Mononuclear cell (primary cell): ENCODE results near the gene FAT1. TPM values are rescaled to one million over a fixed set of nuclear protein-coding genes. Genes with fewer than 3 reads are reported as not detected.
"Not testable (repeated sequence)": the region's sequence is repeated elsewhere in the genome, so short reads cannot be mapped to it uniquely, and the experiment has no call there.

ENCODE experiments used
- H3K27me3 ChIP-seq: 2 replicates; pipeline ENCODE4 v1.6.0; 2011; ENCODE audit warnings: low read length, control low read depth; ENCODE audit not compliant: insufficient read depth
- H3K4me1 ChIP-seq: 2 replicates; pipeline ENCODE4 v1.5.1; 2011; ENCODE audit warnings: mild to moderate bottlenecking, low read length, control low read depth; ENCODE audit not compliant: insufficient read depth
- H3K4me3 ChIP-seq: 2 replicates; pipeline ENCODE4 v1.5.1; 2011; ENCODE audit warnings: mild to moderate bottlenecking, low read length, moderate library complexity
- H3K9me3 ChIP-seq: 2 replicates; pipeline ENCODE4 v1.5.1; 2011; ENCODE audit warnings: low read depth, mild to moderate bottlenecking, control low read depth, low read length
- total RNA-seq: library from RNA; depleted of rRNA; stranded (reverse); fragments of >200 nt; gene quantifications from one replicate; pipeline ENCODE4 v1.2.3, GENCODE V29; 2012

The FAT1 gene
- total RNA-seq, 1 donor, result 0.10 TPM

GRCh38 chr4:186759990-186760389, 36.3 kb upstream of the FAT1 start:
- Histone ChIP-seq H3K27me3 (no peaks in the 10 kb centered on the region), H3K9me3 (no peaks in the 10 kb centered on the region), H3K4me1 (no peaks in the 10 kb centered on the region), H3K4me3 (no peak overlapping the region)

GRCh38 chr4:186758929-186759682, 35.5 kb upstream of the FAT1 start:
- Histone ChIP-seq H3K4me3 (no peak overlapping the region), H3K27me3 (no peaks in the 10 kb centered on the region), H3K4me1 (no peaks in the 10 kb centered on the region)

GRCh38 chr4:186757696-186758355, 34.2 kb upstream of the FAT1 start:
- H3K4me1 ChIP-seq, result no peaks in the 10 kb centered on the region
- H3K27me3 ChIP-seq, result no peaks in the 10 kb centered on the region
- H3K4me3 ChIP-seq, result no peak overlapping the region
- H3K9me3 ChIP-seq, result no peaks in the 10 kb centered on the region

More at GRCh38 chr4:186758929-186759682, 35.5 kb upstream of the FAT1 start:
- no peaks in the 10 kb centered on the region for H3K9me3 ChIP-seq

- H3K4me1 ChIP-seq, H3K9me3 ChIP-seq, H3K4me3 ChIP-seq, H3K27me3 ChIP-seq: not testable (repeated sequence)
These were observed 32.9 kb upstream of the FAT1 start for GRCh38 chr4:186756550-186756949.

- H3K4me3 ChIP-seq, result no peak overlapping the region
- no peaks in the 10 kb centered on the region for H3K27me3 ChIP-seq
- H3K4me1 ChIP-seq, result no peaks in the 10 kb centered on the region
- no peaks in the 10 kb centered on the region for H3K9me3 ChIP-seq
These were observed 32.2 kb upstream of the FAT1 start for GRCh38 chr4:186755550-186756519.

DNA sequence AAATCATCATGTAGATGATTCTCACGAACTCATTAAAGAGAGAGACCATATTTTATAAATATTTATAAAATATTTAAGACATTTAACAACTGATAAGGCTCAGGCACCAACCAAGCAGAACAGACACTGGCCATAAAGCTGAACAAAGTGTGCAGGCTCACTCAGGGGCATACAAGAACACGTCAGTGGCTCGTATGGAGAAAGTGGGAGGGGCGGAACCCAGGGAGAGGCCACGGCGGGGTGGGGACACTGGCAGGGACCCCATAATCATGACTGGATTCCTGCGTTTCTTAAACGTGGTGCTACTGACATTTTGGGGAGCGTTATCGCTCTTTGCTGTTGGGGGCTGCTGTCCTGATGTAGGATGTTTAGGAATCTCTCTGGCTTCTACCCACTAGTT, 31.3 kb upstream of the FAT1 start:
- no peaks in the 10 kb centered on the region for H3K9me3 ChIP-seq
- no peaks in the 10 kb centered on the region for H3K4me1 ChIP-seq
- H3K27me3 ChIP-seq, result no peaks in the 10 kb centered on the region
- H3K4me3 ChIP-seq, result no peak overlapping the region

- Histone ChIP-seq H3K9me3 (no peaks in the 10 kb centered on the region), H3K4me1 (no peaks in the 10 kb centered on the region), H3K4me3 (no peak overlapping the region), H3K27me3 (no peaks in the 10 kb centered on the region)
These were observed 28.7 kb upstream of the FAT1 start for GRCh38 chr4:186752325-186752724.

- Histone ChIP-seq H3K9me3 (no peaks in the 10 kb centered on the region), H3K4me1 (no peaks in the 10 kb centered on the region), H3K27me3 (no peaks in the 10 kb centered on the region), H3K4me3 (no peak overlapping the region)
These were observed 26.1 kb upstream of the FAT1 start for GRCh38 chr4:186749611-186750281.

GRCh38 chr4:186746581-186746980, 22.9 kb upstream of the FAT1 start:
- Histone ChIP-seq H3K4me3 (no peak overlapping the region), H3K4me1 (no peaks in the 10 kb centered on the region), H3K27me3 (no peaks in the 10 kb centered on the region), H3K9me3 (no peaks in the 10 kb centered on the region)

DNA sequence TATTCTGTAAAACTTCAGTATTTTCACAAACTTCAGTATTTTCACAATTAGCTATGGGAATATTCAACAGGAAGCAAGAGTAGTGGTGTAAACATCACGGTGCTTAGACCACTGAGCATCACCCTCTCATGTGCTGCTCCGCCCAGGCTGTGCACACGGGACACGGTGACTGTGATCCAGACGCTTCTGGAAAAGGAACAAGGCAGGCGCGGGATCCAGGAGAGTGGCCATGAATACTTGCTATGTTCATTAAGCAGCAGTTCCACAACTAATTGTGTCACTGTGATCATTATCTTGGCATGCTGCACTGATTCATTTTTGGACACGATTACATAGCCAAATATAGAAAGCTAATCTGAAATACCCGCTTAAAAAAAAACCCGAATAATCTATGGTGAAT, 19.6 kb upstream of the FAT1 start:
- Histone ChIP-seq H3K9me3 (no peaks in the 10 kb centered on the region), H3K4me3 (no peak overlapping the region), H3K4me1 (no peaks in the 10 kb centered on the region), H3K27me3 (no peaks in the 10 kb centered on the region)

- Histone ChIP-seq H3K4me3 (no peak overlapping the region), H3K27me3 (no peaks in the 10 kb centered on the region), H3K9me3 (no peaks in the 10 kb centered on the region), H3K4me1 (no peaks in the 10 kb centered on the region)
These were observed 17.2 kb upstream of the FAT1 start for GRCh38 chr4:186740822-186741221.

- Histone ChIP-seq H3K4me1 (no peaks in the 10 kb centered on the region), H3K4me3 (no peak overlapping the region), H3K27me3 (no peaks in the 10 kb centered on the region), H3K9me3 (no peaks in the 10 kb centered on the region)
These were observed 16.3 kb upstream of the FAT1 start for GRCh38 chr4:186739802-186740434.

- H3K4me3 ChIP-seq, result no peak overlapping the region
- H3K4me1 ChIP-seq, result no peaks in the 10 kb centered on the region
- H3K27me3 ChIP-seq, result no peaks in the 10 kb centered on the region
- H3K9me3 ChIP-seq, result no peaks in the 10 kb centered on the region
These were observed 15.7 kb upstream of the FAT1 start for GRCh38 chr4:186739317-186739716.

DNA sequence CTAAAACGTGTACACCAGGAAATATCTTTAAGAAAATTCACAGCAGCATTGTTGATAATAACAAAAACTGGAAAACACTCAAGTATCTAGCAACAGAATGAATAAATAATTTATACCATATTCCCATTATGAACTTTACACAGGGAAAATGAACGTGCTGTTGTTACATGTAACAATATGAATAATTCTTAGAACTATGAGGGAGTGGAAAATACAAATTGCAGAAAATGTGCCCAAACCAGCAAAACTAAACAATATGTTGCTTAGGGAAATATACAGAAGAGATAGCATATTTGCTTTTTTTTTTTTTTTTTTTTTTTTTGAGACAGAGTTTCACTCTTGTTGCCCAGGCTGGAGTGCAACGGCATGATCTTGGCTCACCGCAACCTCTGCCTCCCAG, 14.8 kb upstream of the FAT1 start:
- Histone ChIP-seq H3K9me3 (no peaks in the 10 kb centered on the region), H3K4me1 (no peaks in the 10 kb centered on the region), H3K27me3 (no peaks in the 10 kb centered on the region), H3K4me3 (no peak overlapping the region)
